ENCODE data around the gene INHBE.

DNA sequence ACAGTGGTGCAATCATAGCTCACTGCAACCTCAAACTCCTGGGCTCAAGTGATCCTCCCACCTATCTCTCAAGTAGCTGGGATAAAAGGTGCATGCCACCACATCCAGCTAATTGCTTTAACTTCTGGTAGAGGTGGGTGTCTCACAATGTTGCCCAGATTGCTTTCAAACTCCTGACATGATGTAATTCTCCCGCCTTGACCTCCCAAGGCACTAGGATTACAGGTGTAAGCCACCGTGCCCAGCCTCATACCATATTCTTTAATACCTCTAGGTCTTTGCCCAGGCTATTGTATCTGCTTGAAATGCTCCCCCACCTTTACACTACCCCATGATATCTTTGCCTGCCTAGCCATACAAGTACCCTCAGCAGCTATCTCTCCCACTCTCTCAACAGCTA is 35.6 kb upstream of the INHBE start:
- no peak for TF ChIP-seq RAD21 (IDR thresholded peaks at IDR 0.05)
- no peak for TF ChIP-seq GABPA (IDR thresholded peaks at IDR 0.05 in 1 of 2, conservative IDR thresholded peaks at IDR 0.05 in 1 of 2)
- TF ChIP-seq, protein P1, sequence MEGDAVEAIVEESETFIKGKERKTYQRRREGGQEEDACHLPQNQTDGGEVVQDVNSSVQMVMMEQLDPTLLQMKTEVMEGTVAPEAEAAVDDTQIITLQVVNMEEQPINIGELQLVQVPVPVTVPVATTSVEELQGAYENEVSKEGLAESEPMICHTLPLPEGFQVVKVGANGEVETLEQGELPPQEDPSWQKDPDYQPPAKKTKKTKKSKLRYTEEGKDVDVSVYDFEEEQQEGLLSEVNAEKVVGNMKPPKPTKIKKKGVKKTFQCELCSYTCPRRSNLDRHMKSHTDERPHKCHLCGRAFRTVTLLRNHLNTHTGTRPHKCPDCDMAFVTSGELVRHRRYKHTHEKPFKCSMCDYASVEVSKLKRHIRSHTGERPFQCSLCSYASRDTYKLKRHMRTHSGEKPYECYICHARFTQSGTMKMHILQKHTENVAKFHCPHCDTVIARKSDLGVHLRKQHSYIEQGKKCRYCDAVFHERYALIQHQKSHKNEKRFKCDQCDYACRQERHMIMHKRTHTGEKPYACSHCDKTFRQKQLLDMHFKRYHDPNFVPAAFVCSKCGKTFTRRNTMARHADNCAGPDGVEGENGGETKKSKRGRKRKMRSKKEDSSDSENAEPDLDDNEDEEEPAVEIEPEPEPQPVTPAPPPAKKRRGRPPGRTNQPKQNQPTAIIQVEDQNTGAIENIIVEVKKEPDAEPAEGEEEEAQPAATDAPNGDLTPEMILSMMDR (IDR thresholded peaks at IDR 0.05; ENCODE audit: low read depth, low read length, missing input control): no peak
